CD14-positive monocyte (primary cell): ENCODE data around the gene SLC10A1. TPM values are rescaled to one million over a fixed set of nuclear protein-coding genes. Genes with fewer than 3 reads are reported as not detected.
A peak's percentile ranks its signal among the peaks of the same experiment; 100 is the strongest.

Experiments used
- DNase-seq, 3 donors: peaks; one replicate each; pipeline ENCODE4 v3.0.0-alpha.2; 2011 to 2022
- H2AFZ ChIP-seq: 2 replicates; pipeline ENCODE4 v1.6.0; 2012; ENCODE audit warnings: mild to moderate bottlenecking, low read depth, low read length, inconsistent platforms; ENCODE audit not compliant: insufficient read depth, poor library complexity, severe bottlenecking
- H3K27ac ChIP-seq, 2 donors: 1 replicate in 1 of 2; 2 replicates in 1 of 2; pipeline ENCODE4 v1.5.1; 2012 to 2013; ENCODE audit warnings: low read length in 2 of 2, control low read depth in 1 of 2, inconsistent platforms in 1 of 2, low read depth in 1 of 2, mild to moderate bottlenecking in 1 of 2
- H3K27me3 ChIP-seq, 2 donors: one replicate each; pipeline versions ENCODE4 v1.6.0 to v1.6.1; 2011 to 2013; ENCODE audit warnings: low read length in 2 of 2; ENCODE audit not compliant: control insufficient read depth in 2 of 2, insufficient read depth in 2 of 2
- H3K36me3 ChIP-seq, 2 donors: replicated peaks in 1 of 2; 1 replicate in 1 of 2; 2 replicates in 1 of 2; pipeline versions ENCODE4 v1.5.1 to v1.6.1; 2012 to 2013; ENCODE audit warnings: low read length in 2 of 2, control low read depth in 1 of 2, inconsistent platforms in 1 of 2, mild to moderate bottlenecking in 1 of 2; ENCODE audit not compliant: insufficient read depth in 2 of 2, control insufficient read depth in 1 of 2
- H3K4me1 ChIP-seq, 2 donors: 1 replicate in 1 of 2; 2 replicates in 1 of 2; pipeline versions ENCODE4 v1.5.1 to v1.6.1; 2012 to 2013; ENCODE audit warnings: low read length in 2 of 2, control low read depth in 1 of 2, inconsistent platforms in 1 of 2, mild to moderate bottlenecking in 1 of 2, moderate library complexity in 1 of 2; ENCODE audit not compliant: insufficient read depth in 2 of 2, control insufficient read depth in 1 of 2
- H3K4me2 ChIP-seq: replicated peaks from 2 replicates; pipeline ENCODE3; 2012; ENCODE audit warnings: low read length, moderate library complexity, mild to moderate bottlenecking; ENCODE audit not compliant: poor library complexity, severe bottlenecking; ENCODE audit errors: extremely low read depth
- H3K4me3 ChIP-seq, 3 experiments: fragments of 200-600 bp in 1 of 3; sonication (generic) in 1 of 3; replicated peaks in 1 of 3; 1 replicate in 2 of 3; 2 replicates in 1 of 3; pipeline ENCODE4 v1.5.1; 2011 to 2013; ENCODE audit warnings: low read length in 3 of 3, mild to moderate bottlenecking in 3 of 3, control low read depth in 2 of 3, low read depth in 2 of 3, inconsistent platforms in 1 of 3, moderate library complexity in 1 of 3
- H3K79me2 ChIP-seq: 2 replicates; pipeline ENCODE4 v1.6.0; 2012; ENCODE audit warnings: mild to moderate bottlenecking, control low read depth, inconsistent platforms, low read length, moderate library complexity; ENCODE audit not compliant: insufficient read depth
- H3K9ac ChIP-seq: 2 replicates; pipeline ENCODE4 v1.6.0; 2017; ENCODE audit warnings: low read length, mild to moderate bottlenecking; ENCODE audit not compliant: insufficient read depth, poor library complexity, severe bottlenecking
- H3K9me3 ChIP-seq, 2 donors: replicated peaks in 1 of 2; 1 replicate in 1 of 2; 2 replicates in 1 of 2; pipeline versions ENCODE4 v1.5.1 to v1.6.1; 2012 to 2013; ENCODE audit warnings: low read length in 2 of 2, control low read depth in 1 of 2; ENCODE audit not compliant: control insufficient read depth in 1 of 2, insufficient read depth in 1 of 2
- H4K20me1 ChIP-seq: 2 replicates; pipeline ENCODE4 v1.6.0; 2012; ENCODE audit warnings: mild to moderate bottlenecking, low read length, control low read depth, moderate library complexity; ENCODE audit not compliant: insufficient read depth
- H3K27ac Mint-ChIP-seq, 7 donors: one replicate each; pipeline ENCODE4 v1.8.0; 2020; ENCODE audit warnings: mild to moderate bottlenecking in 7 of 7, mixed read lengths in 7 of 7, moderate library complexity in 6 of 7, inconsistent platforms in 2 of 7
- H3K27me3 Mint-ChIP-seq, 3 donors: one replicate each; pipeline ENCODE4 v1.8.0; 2021 to 2022; ENCODE audit warnings: low read depth in 3 of 3, mild to moderate bottlenecking in 3 of 3, mixed read lengths in 3 of 3, moderate library complexity in 3 of 3, inconsistent platforms in 1 of 3
- H3K36me3 Mint-ChIP-seq, 2 donors: one replicate each; pipeline ENCODE4 v1.8.0; 2020; ENCODE audit warnings: mixed read lengths in 2 of 2, inconsistent platforms in 1 of 2, mild to moderate bottlenecking in 1 of 2
- H3K4me1 Mint-ChIP-seq: one replicate; pipeline ENCODE4 v1.8.0; 2020; ENCODE audit warnings: mild to moderate bottlenecking, mixed read lengths
- H3K4me3 Mint-ChIP-seq, 2 donors: one replicate each; pipeline ENCODE4 v1.8.0; 2020; ENCODE audit warnings: mild to moderate bottlenecking in 2 of 2, mixed read lengths in 2 of 2, moderate library complexity in 1 of 2
- H3K9me3 Mint-ChIP-seq, 7 donors: one replicate each; pipeline ENCODE4 v1.8.0; 2020 to 2022; ENCODE audit warnings: mixed read lengths in 7 of 7, mild to moderate bottlenecking in 6 of 7, moderate library complexity in 6 of 7, inconsistent platforms in 2 of 7
- CTCF ChIP-seq: fragments of 200-600 bp; IDR thresholded peaks from one replicate; pipeline ENCODE4 v1.8.0; 2022; ENCODE audit warnings: antibody characterized with exemption, mild to moderate bottlenecking
- WGBS: methylation state at CpG from one replicate; pipeline ENCODE4 v1.1.5; 2013; ENCODE audit warnings: missing lambda C conversion rate; ENCODE audit not compliant: insufficient coverage; 5-methylcytosine and 5-hydroxymethylcytosine counted together
- intact Hi-C, 2 donors: fragments of 100-400 bp; cut with micrococcal nuclease; formaldehyde crosslinking; loops; one replicate each; pipeline versions ENCODE4 v1.15.0 to v1.15.1; 2023
- polyA plus RNA-seq, 3 donors: library from polyadenylated mRNA; depleted of rRNA in 1 of 3; unstranded in 2 of 3; stranded (reverse) in 1 of 3; fragments of 300-500 nt in 2 of 3; fragments of >200 nt in 1 of 3; fragmentation: Illumina TruSeq in 2 of 3; gene quantifications; 1 replicate in 2 of 3; 2 replicates in 1 of 3; pipeline ENCODE4 v1.2.3, GENCODE V29; 2012 to 2021

The SLC10A1 gene
- polyA plus RNA-seq, 3 donors, result 0.09 TPM; not detected in 2

- H3K9me3 Mint-ChIP-seq, result peaks cover 0 to 2% (median 0%) of the 10 kb centered on the region in 7 donors
- no peak overlapping the region for H3K4me3 Mint-ChIP-seq
- Histone ChIP-seq H3K4me2 (no peak overlapping the region), H3K27ac (no peak overlapping the region), H3K79me2 (peaks cover 13% of the 10 kb centered on the region), H4K20me1 (peaks cover 83% of the 10 kb centered on the region), H3K9ac (no peak overlapping the region), H3K4me1 (no peaks in the 10 kb centered on the region), H3K9me3 (no peaks in the 10 kb centered on the region), H3K4me3 (no peak overlapping the region), H2AFZ (no peak overlapping the region), H3K36me3 (peaks cover 45 to 60% of the 10 kb centered on the region in 2 donors), H3K27me3 (no peaks in the 10 kb centered on the region)
- peaks cover 3% of the 10 kb centered on the region for H3K4me1 Mint-ChIP-seq
- no peak overlapping the region for H3K27ac Mint-ChIP-seq
- intact Hi-C loops, result no loop called here
- TF ChIP-seq CTCF, result no peak
- peaks cover 48 to 60% of the 10 kb centered on the region in 2 donors for H3K36me3 Mint-ChIP-seq
- no CpG with 5 or more reads among the region's 1 CpG for WGBS
- peaks cover 0 to 3% (median 0%) of the 10 kb centered on the region in 3 donors for H3K27me3 Mint-ChIP-seq
- no peak for DNase-seq
Measured at GRCh38 chr14:69780092-69780491, 16.9 kb downstream of the SLC10A1 start.

GRCh38 chr14:69779088-69779487 lies 18.0 kb downstream of the SLC10A1 start:
- Mint-ChIP-seq H3K36me3 (peaks cover 55 to 70% of the 10 kb centered on the region in 2 donors), H3K27me3 (peaks cover 0 to 3% (median 0%) of the 10 kb centered on the region in 3 donors), H3K4me1 (peaks cover 3% of the 10 kb centered on the region), H3K27ac (peak overlapping the region in 4 of 7 donors; percentile 6 to 64 (median 52)), H3K9me3 (peaks cover 0 to 2% (median 0%) of the 10 kb centered on the region in 7 donors), H3K4me3 (no peak overlapping the region)
- peaks cover 22% of the 10 kb centered on the region for H3K79me2 ChIP-seq
- no peaks in the 10 kb centered on the region for H3K27me3 ChIP-seq
- peaks cover 55 to 70% of the 10 kb centered on the region in 2 donors for H3K36me3 ChIP-seq
- H3K27ac ChIP-seq, result no peak overlapping the region
- WGBS, result no CpG with 5 or more reads among the region's 2 CpGs
- no peak for DNase-seq
- H3K9me3 ChIP-seq, result no peaks in the 10 kb centered on the region
- no peak overlapping the region for H3K4me2 ChIP-seq
- H3K4me1 ChIP-seq, result no peaks in the 10 kb centered on the region
- H3K9ac ChIP-seq, result no peak overlapping the region
- H2AFZ ChIP-seq, result no peak overlapping the region
- no peak overlapping the region for H3K4me3 ChIP-seq
- no peak for TF ChIP-seq CTCF
- intact Hi-C loops, result no loop called here
- peaks cover 85% of the 10 kb centered on the region for H4K20me1 ChIP-seq
